ENCODE data around the gene APMAP. TPM values are rescaled to one million over a fixed set of nuclear protein-coding genes. Genes with fewer than 3 reads are reported as not detected.

Gene APMAP
- polyA plus RNA-seq, 1 of the 3 experiments (the other 2 are of a cell fraction), result 107 TPM

DNA sequence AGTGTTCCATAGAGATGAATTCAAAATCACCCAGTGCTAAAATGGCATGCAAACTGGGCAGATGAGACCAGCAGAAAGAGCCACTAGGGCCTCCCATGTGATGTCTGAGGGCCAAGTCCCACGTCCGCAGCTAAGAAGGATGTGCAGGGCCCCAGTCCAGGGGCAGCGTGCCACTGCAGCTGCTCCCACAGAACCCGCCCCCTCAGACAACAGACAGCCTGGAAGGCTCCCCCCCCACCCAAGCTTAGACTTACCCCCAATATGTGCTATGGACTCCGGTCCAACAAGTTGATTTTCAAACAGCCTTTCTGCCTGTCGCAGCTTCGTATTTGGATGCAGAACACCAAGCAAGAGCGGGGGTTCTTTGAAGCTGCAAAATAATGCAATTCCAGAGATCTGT, 14.0 kb downstream of the APMAP start (continued):
- TF ChIP-seq FOXM1 (IDR thresholded peaks at IDR 0.05; ENCODE audit: low read depth), result no peak
- no peak for TF ChIP-seq MEF2A (IDR thresholded peaks at IDR 0.05; ENCODE audit: borderline replicate concordance, low read depth)

DNA sequence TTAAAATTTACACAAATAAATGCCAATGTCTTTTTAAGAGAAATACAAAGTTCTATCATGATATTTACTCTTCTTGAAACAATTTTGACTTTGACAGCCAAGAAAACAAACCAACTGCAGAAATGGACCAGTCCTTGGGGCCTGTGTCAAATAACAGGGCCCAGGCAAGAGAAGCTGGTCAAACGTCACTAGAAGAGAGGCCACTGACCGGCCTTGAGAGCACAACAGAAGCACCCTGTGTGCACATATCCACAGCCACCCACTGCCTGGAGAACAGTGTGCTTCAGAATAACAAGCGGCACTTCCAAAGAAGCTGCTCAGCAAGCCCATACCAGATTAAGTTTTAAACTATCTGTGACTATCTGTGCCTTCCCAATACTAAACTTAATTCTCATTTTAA, 14.8 kb downstream of the APMAP start:
- ChIA-PET CTCF (no interaction called here), POLR2A (no interaction called here)
- H3K36me3 ChIP-seq (replicated peaks in 1 of 2; ENCODE audit: control insufficient read depth in 1 of 2, insufficient read depth in 2 of 2, low read length in 1 of 2), result peaks cover 41 to 48% of the 10 kb centered on the region in 2 experiments
- no peak overlapping the region for H3K4me3 ChIP-seq (ENCODE audit: low read depth in 2 of 2, low read length in 1 of 2)
- DNase-seq, result no peak
- no peaks in the 10 kb centered on the region for H3F3A ChIP-seq (replicated peaks; ENCODE audit: insufficient read depth)
- WGBS (ENCODE audit: low lambda C conversion rate), result 97% methylated on average over 3 of the region's 3 CpGs
- no peak overlapping the region for H3K9ac ChIP-seq
- no peak overlapping the region for H3K4me2 ChIP-seq
- H3K27ac ChIP-seq (ENCODE audit: low read depth in 2 of 2, low read length in 1 of 2), result no peak overlapping the region
- H3K4me1 ChIP-seq (ENCODE audit: control insufficient read depth in 1 of 2, insufficient read depth in 2 of 2, low read depth in 1 of 2, low read length in 1 of 2), result no peaks in the 10 kb centered on the region
- H2AFZ ChIP-seq (ENCODE audit: low read depth), result no peak overlapping the region
- peaks cover 14% of the 10 kb centered on the region; the same call in 1 of the 2 replicates for H3K9me3 ChIP-seq
- no peaks in the 10 kb centered on the region for H4K20me1 ChIP-seq (ENCODE audit: insufficient read depth)
- H3K27me3 ChIP-seq (ENCODE audit: insufficient read depth), result no peaks in the 10 kb centered on the region
- no peak for TF ChIP-seq CHD2 (IDR thresholded peaks at IDR 0.05; ENCODE audit: low read length, partially characterized antibody)
- TF ChIP-seq TEAD4 (IDR thresholded peaks at IDR 0.05; ENCODE audit: borderline replicate concordance, insufficient read depth), result no peak
- TF ChIP-seq, protein P1, sequence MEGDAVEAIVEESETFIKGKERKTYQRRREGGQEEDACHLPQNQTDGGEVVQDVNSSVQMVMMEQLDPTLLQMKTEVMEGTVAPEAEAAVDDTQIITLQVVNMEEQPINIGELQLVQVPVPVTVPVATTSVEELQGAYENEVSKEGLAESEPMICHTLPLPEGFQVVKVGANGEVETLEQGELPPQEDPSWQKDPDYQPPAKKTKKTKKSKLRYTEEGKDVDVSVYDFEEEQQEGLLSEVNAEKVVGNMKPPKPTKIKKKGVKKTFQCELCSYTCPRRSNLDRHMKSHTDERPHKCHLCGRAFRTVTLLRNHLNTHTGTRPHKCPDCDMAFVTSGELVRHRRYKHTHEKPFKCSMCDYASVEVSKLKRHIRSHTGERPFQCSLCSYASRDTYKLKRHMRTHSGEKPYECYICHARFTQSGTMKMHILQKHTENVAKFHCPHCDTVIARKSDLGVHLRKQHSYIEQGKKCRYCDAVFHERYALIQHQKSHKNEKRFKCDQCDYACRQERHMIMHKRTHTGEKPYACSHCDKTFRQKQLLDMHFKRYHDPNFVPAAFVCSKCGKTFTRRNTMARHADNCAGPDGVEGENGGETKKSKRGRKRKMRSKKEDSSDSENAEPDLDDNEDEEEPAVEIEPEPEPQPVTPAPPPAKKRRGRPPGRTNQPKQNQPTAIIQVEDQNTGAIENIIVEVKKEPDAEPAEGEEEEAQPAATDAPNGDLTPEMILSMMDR (IDR thresholded peaks at IDR 0.05), result no peak
- no peak for TF ChIP-seq RXRA (IDR thresholded peaks at IDR 0.05; ENCODE audit: borderline replicate concordance, low read depth)
- TF ChIP-seq MXI1 (IDR thresholded peaks at IDR 0.05; ENCODE audit: low read depth, low read length), result no peak
- TF ChIP-seq, protein P2, sequence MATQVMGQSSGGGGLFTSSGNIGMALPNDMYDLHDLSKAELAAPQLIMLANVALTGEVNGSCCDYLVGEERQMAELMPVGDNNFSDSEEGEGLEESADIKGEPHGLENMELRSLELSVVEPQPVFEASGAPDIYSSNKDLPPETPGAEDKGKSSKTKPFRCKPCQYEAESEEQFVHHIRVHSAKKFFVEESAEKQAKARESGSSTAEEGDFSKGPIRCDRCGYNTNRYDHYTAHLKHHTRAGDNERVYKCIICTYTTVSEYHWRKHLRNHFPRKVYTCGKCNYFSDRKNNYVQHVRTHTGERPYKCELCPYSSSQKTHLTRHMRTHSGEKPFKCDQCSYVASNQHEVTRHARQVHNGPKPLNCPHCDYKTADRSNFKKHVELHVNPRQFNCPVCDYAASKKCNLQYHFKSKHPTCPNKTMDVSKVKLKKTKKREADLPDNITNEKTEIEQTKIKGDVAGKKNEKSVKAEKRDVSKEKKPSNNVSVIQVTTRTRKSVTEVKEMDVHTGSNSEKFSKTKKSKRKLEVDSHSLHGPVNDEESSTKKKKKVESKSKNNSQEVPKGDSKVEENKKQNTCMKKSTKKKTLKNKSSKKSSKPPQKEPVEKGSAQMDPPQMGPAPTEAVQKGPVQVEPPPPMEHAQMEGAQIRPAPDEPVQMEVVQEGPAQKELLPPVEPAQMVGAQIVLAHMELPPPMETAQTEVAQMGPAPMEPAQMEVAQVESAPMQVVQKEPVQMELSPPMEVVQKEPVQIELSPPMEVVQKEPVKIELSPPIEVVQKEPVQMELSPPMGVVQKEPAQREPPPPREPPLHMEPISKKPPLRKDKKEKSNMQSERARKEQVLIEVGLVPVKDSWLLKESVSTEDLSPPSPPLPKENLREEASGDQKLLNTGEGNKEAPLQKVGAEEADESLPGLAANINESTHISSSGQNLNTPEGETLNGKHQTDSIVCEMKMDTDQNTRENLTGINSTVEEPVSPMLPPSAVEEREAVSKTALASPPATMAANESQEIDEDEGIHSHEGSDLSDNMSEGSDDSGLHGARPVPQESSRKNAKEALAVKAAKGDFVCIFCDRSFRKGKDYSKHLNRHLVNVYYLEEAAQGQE (IDR thresholded peaks at IDR 0.05; ENCODE audit: low read depth, low read length), result no peak
- TF ChIP-seq, protein P3, sequence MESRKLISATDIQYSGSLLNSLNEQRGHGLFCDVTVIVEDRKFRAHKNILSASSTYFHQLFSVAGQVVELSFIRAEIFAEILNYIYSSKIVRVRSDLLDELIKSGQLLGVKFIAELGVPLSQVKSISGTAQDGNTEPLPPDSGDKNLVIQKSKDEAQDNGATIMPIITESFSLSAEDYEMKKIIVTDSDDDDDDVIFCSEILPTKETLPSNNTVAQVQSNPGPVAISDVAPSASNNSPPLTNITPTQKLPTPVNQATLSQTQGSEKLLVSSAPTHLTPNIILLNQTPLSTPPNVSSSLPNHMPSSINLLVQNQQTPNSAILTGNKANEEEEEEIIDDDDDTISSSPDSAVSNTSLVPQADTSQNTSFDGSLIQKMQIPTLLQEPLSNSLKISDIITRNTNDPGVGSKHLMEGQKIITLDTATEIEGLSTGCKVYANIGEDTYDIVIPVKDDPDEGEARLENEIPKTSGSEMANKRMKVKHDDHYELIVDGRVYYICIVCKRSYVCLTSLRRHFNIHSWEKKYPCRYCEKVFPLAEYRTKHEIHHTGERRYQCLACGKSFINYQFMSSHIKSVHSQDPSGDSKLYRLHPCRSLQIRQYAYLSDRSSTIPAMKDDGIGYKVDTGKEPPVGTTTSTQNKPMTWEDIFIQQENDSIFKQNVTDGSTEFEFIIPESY (IDR thresholded peaks at IDR 0.05; ENCODE audit: borderline replicate concordance, low read depth), result no peak
- TF ChIP-seq SMC3 (IDR thresholded peaks at IDR 0.05; ENCODE audit: low read depth, low read length), result no peak
- no peak for TF ChIP-seq ELF1 (IDR thresholded peaks at IDR 0.05)
- no peak for TF ChIP-seq FOSL2 (IDR thresholded peaks at IDR 0.05; ENCODE audit: borderline replicate concordance, low read depth)
- TF ChIP-seq, protein P4, sequence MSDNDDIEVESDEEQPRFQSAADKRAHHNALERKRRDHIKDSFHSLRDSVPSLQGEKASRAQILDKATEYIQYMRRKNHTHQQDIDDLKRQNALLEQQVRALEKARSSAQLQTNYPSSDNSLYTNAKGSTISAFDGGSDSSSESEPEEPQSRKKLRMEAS (IDR thresholded peaks at IDR 0.05; ENCODE audit: low read depth), result no peak
- no peak for TF ChIP-seq GABPA (IDR thresholded peaks at IDR 0.05; ENCODE audit: low read depth)
- TF ChIP-seq RFX5 (IDR thresholded peaks at IDR 0.05; ENCODE audit: low read length), result no peak
- no peak for TF ChIP-seq GATA2 (CRISPR knock-in tag; IDR thresholded peaks at IDR 0.05)
- no peak for TF ChIP-seq FOXJ3 (CRISPR knock-in tag; IDR thresholded peaks at IDR 0.05)
- TF ChIP-seq TCF12 (IDR thresholded peaks at IDR 0.05), result no peak
- H3K9me2 ChIP-seq, result no peaks in the 10 kb centered on the region
- peaks cover 8% of the 10 kb centered on the region; the same call in 1 of the 2 replicates for H3K79me2 ChIP-seq (ENCODE audit: insufficient read depth)
